ENCODE measurements around the gene STK32C. TPM values are rescaled to one million over a fixed set of nuclear protein-coding genes. Genes with fewer than 3 reads are reported as not detected.

STK32C gene
- total and polyA plus RNA-seq, 2 of the 4 experiments (the other 2 are of a cell fraction): 5.0 to 8.3 TPM

DNA sequence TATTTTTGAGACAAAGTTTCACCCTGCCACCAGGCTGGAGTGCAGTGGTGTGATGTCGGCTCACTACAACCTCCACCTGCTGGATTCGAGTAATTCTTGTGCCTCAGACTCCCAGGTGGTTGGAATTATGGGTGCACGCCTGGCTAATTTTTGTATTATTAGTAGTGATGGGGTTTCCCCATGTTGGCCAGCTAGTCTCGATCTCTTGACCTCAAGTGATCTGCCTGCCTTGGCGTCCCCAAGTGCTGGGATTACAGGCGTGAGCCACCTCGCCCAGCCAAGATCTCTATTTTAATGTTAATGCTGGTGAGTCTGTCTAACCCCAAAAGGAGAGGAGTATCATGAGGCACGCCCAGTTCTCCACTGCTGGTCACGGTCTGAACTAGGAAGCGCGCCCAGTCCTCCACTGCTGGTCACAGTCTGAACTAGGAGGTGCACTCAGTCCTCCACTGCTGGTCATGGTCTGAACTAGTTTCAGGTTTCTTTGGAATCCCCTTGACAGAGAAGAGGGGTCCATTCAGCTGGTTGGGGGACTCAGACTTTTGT, 18.7 kb upstream of the STK32C start:
- 100% methylated on average over 3 of the region's 11 CpGs; no CpG with 5 or more reads in 1 of the 2 experiments for WGBS, 2 experiments (ENCODE audit: extremely low coverage in 2 of 2, insufficient read length in 1 of 2)
- H2BK120ac ChIP-seq (ENCODE audit: low read depth, low read length): no peak overlapping the region
- BruUV-seq (replicated peaks): no TSS peak
- H3K4ac ChIP-seq (ENCODE audit: low read depth, low read length): no peak overlapping the region
- no peak overlapping the region for H2BK5ac ChIP-seq (ENCODE audit: low read depth, low read length, poor library complexity, severe bottlenecking)
- H3K18ac ChIP-seq (ENCODE audit: low read depth, low read length): no peak overlapping the region
- H2AK5ac ChIP-seq (ENCODE audit: low read depth, low read length): no peak overlapping the region
- H3K23ac ChIP-seq (ENCODE audit: low read depth, low read length): no peak overlapping the region
- H3K4me3 ChIP-seq (ENCODE audit: insufficient read depth, low read depth, low read length): no peak overlapping the region
- H4K91ac ChIP-seq (ENCODE audit: insufficient read depth, low read depth, low read length): no peak overlapping the region
- CTCF ChIA-PET: interaction anchor here (0.7 kb wide), 1 partner anchor 73 kb away, joined by 4 read pairs; no protein-coding TSS in a partner anchor
- H4K8ac ChIP-seq (ENCODE audit: low read depth in 2 of 2, low read length in 2 of 2): no peak overlapping the region
- ATAC-seq (ENCODE audit: low read depth) (no peak), DNase-seq (no peak)
- no peaks in the 10 kb centered on the region for H3K9me3 ChIP-seq (ENCODE audit: control insufficient read depth, insufficient read depth, low read length)
- H3K4me2 ChIP-seq (ENCODE audit: low read depth, low read length): no peak overlapping the region
- H2AK9ac ChIP-seq (replicated peaks; ENCODE audit: low read depth, low read length, poor library complexity): no peak overlapping the region
- H3K56ac ChIP-seq (ENCODE audit: extremely low read depth, insufficient read depth, low read length): no peak overlapping the region
- intact Hi-C loops (cut with micrococcal nuclease): no loop called here
- peaks cover 14% of the 10 kb centered on the region for H3K9me1 ChIP-seq (ENCODE audit: insufficient read depth, low read length)
- H4K5ac ChIP-seq (ENCODE audit: low read depth, low read length): no peak overlapping the region
- H3K36me3 ChIP-seq (ENCODE audit: control insufficient read depth, insufficient read depth, low read length): peaks cover 10% of the 10 kb centered on the region; the same call in 1 of the 2 replicates
- peaks cover 11% of the 10 kb centered on the region for H3K4me1 ChIP-seq (ENCODE audit: control insufficient read depth, insufficient read depth, low read length)
- H3K14ac ChIP-seq (replicated peaks; ENCODE audit: low read depth, low read length): no peak overlapping the region
- H3K9ac ChIP-seq (ENCODE audit: low read depth, low read length): no peak overlapping the region
- H2AFZ ChIP-seq (replicated peaks; ENCODE audit: low read length, poor library complexity): no peak overlapping the region
- H3K27ac ChIP-seq (ENCODE audit: insufficient read depth, low read length): no peak overlapping the region
- H2BK15ac ChIP-seq (ENCODE audit: low read depth, low read length): no peak overlapping the region
- in situ Hi-C loops (cut with MboI; ENCODE audit: low sequenced_read_pairs): no loop called here
- POLR2A ChIA-PET (ENCODE audit: unreplicated experiment): no interaction called here
- TF ChIP-seq MAZ (IDR thresholded peaks at IDR 0.05; ENCODE audit: borderline replicate concordance, low read depth, low read length) (no peak), MXI1 (IDR thresholded peaks at IDR 0.05; ENCODE audit: borderline replicate concordance, low read depth, low read length) (no peak), RFX5 (IDR thresholded peaks at IDR 0.05; ENCODE audit: low read depth, low read length) (no peak), NFE2L2 (IDR thresholded peaks at IDR 0.05; ENCODE audit: low read depth, low read length) (no peak), SMC3 (IDR thresholded peaks at IDR 0.05; ENCODE audit: low read depth, low read length) (no peak), RAD21 (IDR thresholded peaks at IDR 0.05; ENCODE audit: low read length) (no peak)
- TF ChIP-seq, protein P1, sequence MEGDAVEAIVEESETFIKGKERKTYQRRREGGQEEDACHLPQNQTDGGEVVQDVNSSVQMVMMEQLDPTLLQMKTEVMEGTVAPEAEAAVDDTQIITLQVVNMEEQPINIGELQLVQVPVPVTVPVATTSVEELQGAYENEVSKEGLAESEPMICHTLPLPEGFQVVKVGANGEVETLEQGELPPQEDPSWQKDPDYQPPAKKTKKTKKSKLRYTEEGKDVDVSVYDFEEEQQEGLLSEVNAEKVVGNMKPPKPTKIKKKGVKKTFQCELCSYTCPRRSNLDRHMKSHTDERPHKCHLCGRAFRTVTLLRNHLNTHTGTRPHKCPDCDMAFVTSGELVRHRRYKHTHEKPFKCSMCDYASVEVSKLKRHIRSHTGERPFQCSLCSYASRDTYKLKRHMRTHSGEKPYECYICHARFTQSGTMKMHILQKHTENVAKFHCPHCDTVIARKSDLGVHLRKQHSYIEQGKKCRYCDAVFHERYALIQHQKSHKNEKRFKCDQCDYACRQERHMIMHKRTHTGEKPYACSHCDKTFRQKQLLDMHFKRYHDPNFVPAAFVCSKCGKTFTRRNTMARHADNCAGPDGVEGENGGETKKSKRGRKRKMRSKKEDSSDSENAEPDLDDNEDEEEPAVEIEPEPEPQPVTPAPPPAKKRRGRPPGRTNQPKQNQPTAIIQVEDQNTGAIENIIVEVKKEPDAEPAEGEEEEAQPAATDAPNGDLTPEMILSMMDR (conservative IDR thresholded peaks at IDR 0.05; ENCODE audit: low read depth, low read length): no peak
- TF ChIP-seq, protein P2, sequence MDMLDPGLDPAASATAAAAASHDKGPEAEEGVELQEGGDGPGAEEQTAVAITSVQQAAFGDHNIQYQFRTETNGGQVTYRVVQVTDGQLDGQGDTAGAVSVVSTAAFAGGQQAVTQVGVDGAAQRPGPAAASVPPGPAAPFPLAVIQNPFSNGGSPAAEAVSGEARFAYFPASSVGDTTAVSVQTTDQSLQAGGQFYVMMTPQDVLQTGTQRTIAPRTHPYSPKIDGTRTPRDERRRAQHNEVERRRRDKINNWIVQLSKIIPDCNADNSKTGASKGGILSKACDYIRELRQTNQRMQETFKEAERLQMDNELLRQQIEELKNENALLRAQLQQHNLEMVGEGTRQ (IDR thresholded peaks at IDR 0.05; ENCODE audit: low read depth, low read length): no peak
- H3K79me1 ChIP-seq (ENCODE audit: low read depth in 1 of 2, low read length in 2 of 2): peaks cover 16 to 70% of the 10 kb centered on the region in 2 experiments
- dilution Hi-C loops (cut with HindIII; ENCODE audit: low sequenced_read_pairs, unreplicated experiment): loop anchor here (25.0 kb wide), 1 partner anchor 89 kb away; no protein-coding TSS in a partner anchor
- H4K20me1 ChIP-seq (ENCODE audit: insufficient read depth, low read length): 0 out of 2 replicates have a peak, but pooled peaks cover 3% of the 10 kb centered on the region
- H3K27me3 ChIP-seq (ENCODE audit: control insufficient read depth, insufficient read depth, low read length): no peaks in the 10 kb centered on the region
- H2BK20ac ChIP-seq (ENCODE audit: low read depth, low read length): no peak overlapping the region
